OCI-LY1 (cell line): ENCODE measurements around the gene CDH4.

Experiments used
- H2AFZ ChIP-seq: fragments of 200-600 bp; sonication (generic), shearing (Covaris generic); 2 replicates; pipeline ENCODE4 v1.6.0; 2014; ENCODE audit warnings: antibody characterized with exemption, mild to moderate bottlenecking, low read length
- H3F3A ChIP-seq: fragments of 200-600 bp; sonication (generic), shearing (Covaris generic); 2 replicates; pipeline ENCODE4 v1.6.0; 2014; ENCODE audit warnings: mild to moderate bottlenecking, antibody characterized with exemption, low read length, moderate library complexity; ENCODE audit not compliant: insufficient read depth
- H3K27ac ChIP-seq: fragments of 200-600 bp; sonication (generic); 2 replicates; pipeline ENCODE4 v1.5.1; 2014; ENCODE audit warnings: low read length, mixed run types, mild to moderate bottlenecking, low read depth; ENCODE audit not compliant: poor library complexity, severe bottlenecking
- H3K27me3 ChIP-seq: fragments of 200-600 bp; sonication (generic); 2 replicates; pipeline ENCODE4 v1.6.0; 2014; ENCODE audit warnings: antibody characterized with exemption, mild to moderate bottlenecking, low read length, moderate library complexity; ENCODE audit not compliant: insufficient read depth
- H3K36me3 ChIP-seq: fragments of 200-600 bp; sonication (generic); 2 replicates; pipeline ENCODE4 v1.6.1; 2014; ENCODE audit warnings: mild to moderate bottlenecking, antibody characterized with exemption, low read length, moderate library complexity, mixed read lengths; ENCODE audit not compliant: insufficient read depth
- H3K4me1 ChIP-seq: fragments of 200-600 bp; sonication (generic); 2 replicates; pipeline ENCODE4 v1.5.1; 2014; ENCODE audit warnings: mild to moderate bottlenecking, low read length, moderate library complexity; ENCODE audit not compliant: insufficient read depth, severe bottlenecking
- H3K4me2 ChIP-seq: fragments of 200-600 bp; sonication (generic), shearing (Covaris generic); 2 replicates; pipeline ENCODE4 v1.6.1; 2014; ENCODE audit warnings: low read length
- H3K4me3 ChIP-seq: fragments of 200-600 bp; sonication (generic); 2 replicates; pipeline ENCODE4 v1.5.1; 2014; ENCODE audit warnings: low read length, low read depth, mild to moderate bottlenecking, mixed read lengths; ENCODE audit not compliant: poor library complexity, severe bottlenecking
- H3K79me2 ChIP-seq: fragments of 200-600 bp; shearing (Covaris generic); 2 replicates; pipeline ENCODE4 v1.6.1; 2016; ENCODE audit warnings: mixed run types, low read length, mixed read lengths; ENCODE audit not compliant: insufficient read depth
- H3K9ac ChIP-seq: fragments of 200-600 bp; sonication (generic), shearing (Covaris generic); 2 replicates; pipeline ENCODE4 v1.6.1; 2014; ENCODE audit warnings: mild to moderate bottlenecking, low read length, mixed read lengths
- H3K9me2 ChIP-seq: fragments of 200-600 bp; sonication (generic), shearing (Covaris generic); 2 replicates; pipeline ENCODE4 v1.6.1; 2014; ENCODE audit warnings: low read depth, mild to moderate bottlenecking, low read length, mixed read lengths
- H3K9me3 ChIP-seq: fragments of 200-600 bp; shearing (Covaris generic); 2 replicates; pipeline ENCODE4 v1.6.1; 2014; ENCODE audit warnings: low read length, mixed read lengths
- H4K20me1 ChIP-seq: fragments of 200-600 bp; sonication (generic), shearing (Covaris generic); 2 replicates; pipeline ENCODE4 v1.6.0; 2016; ENCODE audit warnings: mild to moderate bottlenecking, low read length; ENCODE audit not compliant: insufficient read depth
- CTCF ChIP-seq: fragments of 200-600 bp; sonication (generic), shearing (Covaris generic); IDR thresholded peaks from 2 replicates; pipeline ENCODE4 v1.5.1; 2017; ENCODE audit warnings: mild to moderate bottlenecking, antibody characterized with exemption, low read length, moderate library complexity, mixed read lengths
- EZH2 ChIP-seq: fragments of 200-600 bp; sonication (generic), shearing (Covaris generic); IDR thresholded peaks from 2 replicates; pipeline ENCODE4 v1.8.0; 2017; ENCODE audit warnings: borderline replicate concordance, mixed run types, mild to moderate bottlenecking, antibody characterized with exemption, low read length, moderate library complexity, mixed read lengths

Gene CDH4

GRCh38 chr20:61274326-61274725 lies 22.3 kb downstream of the CDH4 start:
- H3K9me3 ChIP-seq = no peaks in the 10 kb centered on the region
- no peak overlapping the region for H3K4me2 ChIP-seq
- no peaks in the 10 kb centered on the region for H3K36me3 ChIP-seq
- no peak overlapping the region for H2AFZ ChIP-seq
- H3K4me3 ChIP-seq = no peak overlapping the region
- TF ChIP-seq CTCF (no peak), EZH2 (no peak)
- no peak overlapping the region for H3K27ac ChIP-seq
- H3K27me3 ChIP-seq = no peaks in the 10 kb centered on the region
- H3K4me1 ChIP-seq = no peaks in the 10 kb centered on the region
- no peaks in the 10 kb centered on the region for H3F3A ChIP-seq
- no peaks in the 10 kb centered on the region for H3K79me2 ChIP-seq
- no peaks in the 10 kb centered on the region for H3K9me2 ChIP-seq
- no peaks in the 10 kb centered on the region for H4K20me1 ChIP-seq
- H3K9ac ChIP-seq = no peak overlapping the region

GRCh38 chr20:61278296-61278695 lies 26.2 kb downstream of the CDH4 start:
- no peak overlapping the region for H3K9ac ChIP-seq
- no peaks in the 10 kb centered on the region for H3K9me3 ChIP-seq
- H3F3A ChIP-seq = no peaks in the 10 kb centered on the region
- no peak overlapping the region for H3K27ac ChIP-seq
- H3K79me2 ChIP-seq = no peaks in the 10 kb centered on the region
- H3K27me3 ChIP-seq = no peaks in the 10 kb centered on the region
- TF ChIP-seq CTCF (no peak), EZH2 (no peak)
- no peaks in the 10 kb centered on the region for H4K20me1 ChIP-seq
- no peak overlapping the region for H3K4me3 ChIP-seq
- no peaks in the 10 kb centered on the region for H3K36me3 ChIP-seq
- H3K4me1 ChIP-seq = no peaks in the 10 kb centered on the region
- H3K4me2 ChIP-seq = no peak overlapping the region
- H2AFZ ChIP-seq = no peak overlapping the region
- H3K9me2 ChIP-seq = no peaks in the 10 kb centered on the region

GRCh38 chr20:61279621-61280150 lies 27.6 kb downstream of the CDH4 start:
- H3K36me3 ChIP-seq = no peaks in the 10 kb centered on the region
- H3F3A ChIP-seq = no peaks in the 10 kb centered on the region
- no peaks in the 10 kb centered on the region for H3K27me3 ChIP-seq
- H3K4me3 ChIP-seq = no peak overlapping the region
- H4K20me1 ChIP-seq = no peaks in the 10 kb centered on the region
- H3K9me2 ChIP-seq = no peaks in the 10 kb centered on the region
- no peak overlapping the region for H3K4me2 ChIP-seq
- no peak overlapping the region for H3K27ac ChIP-seq
- no peaks in the 10 kb centered on the region for H3K9me3 ChIP-seq
- no peaks in the 10 kb centered on the region for H3K79me2 ChIP-seq
- no peak for TF ChIP-seq CTCF
- TF ChIP-seq EZH2 = no peak
- no peaks in the 10 kb centered on the region for H3K4me1 ChIP-seq
- no peak overlapping the region for H2AFZ ChIP-seq
- no peak overlapping the region for H3K9ac ChIP-seq
